Prostate gland (tissue), 2 donors: ENCODE results near the gene MICAL3.

Experiments
- POLR2A ChIP-seq: fragments of 450-650 bp; IDR thresholded peaks from one replicate; pipeline ENCODE4 v1.6.1; 2016; ENCODE audit warnings: antibody characterized with exemption, mild to moderate bottlenecking
- TF ChIP-seq, protein P1 (sequence below), 4 experiments: fragments of 200-600 bp in 2 of 4; fragments of 450-650 bp in 2 of 4; sonication (generic) in 2 of 4; IDR thresholded peaks; 1 replicate in 3 of 4; 2 replicates in 1 of 4; pipeline ENCODE4 v1.5.1; 2016 to 2019; ENCODE audit warnings: antibody characterized with exemption in 4 of 4, mild to moderate bottlenecking in 2 of 4, moderate library complexity in 2 of 4

DNA sequence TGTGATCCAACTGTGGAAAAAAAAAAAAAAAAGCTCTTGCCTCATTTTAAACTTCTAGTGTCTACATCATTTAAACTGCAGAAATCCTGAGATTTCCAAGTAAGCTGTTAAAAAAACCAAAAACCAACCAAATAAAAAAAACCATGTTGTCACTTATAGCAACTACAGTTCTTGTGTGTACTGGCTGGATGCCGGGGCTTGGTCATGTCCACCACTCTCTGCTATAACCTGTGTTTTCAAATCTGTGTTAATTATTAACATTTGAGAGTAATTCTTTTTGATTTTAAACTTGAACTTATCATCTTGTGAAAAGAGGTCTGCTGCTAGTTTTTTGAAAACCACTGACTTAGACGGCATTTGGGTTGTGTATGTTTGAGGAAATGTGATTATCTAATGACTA, 217.9 kb downstream of the MICAL3 start:
- TF ChIP-seq, protein P1, sequence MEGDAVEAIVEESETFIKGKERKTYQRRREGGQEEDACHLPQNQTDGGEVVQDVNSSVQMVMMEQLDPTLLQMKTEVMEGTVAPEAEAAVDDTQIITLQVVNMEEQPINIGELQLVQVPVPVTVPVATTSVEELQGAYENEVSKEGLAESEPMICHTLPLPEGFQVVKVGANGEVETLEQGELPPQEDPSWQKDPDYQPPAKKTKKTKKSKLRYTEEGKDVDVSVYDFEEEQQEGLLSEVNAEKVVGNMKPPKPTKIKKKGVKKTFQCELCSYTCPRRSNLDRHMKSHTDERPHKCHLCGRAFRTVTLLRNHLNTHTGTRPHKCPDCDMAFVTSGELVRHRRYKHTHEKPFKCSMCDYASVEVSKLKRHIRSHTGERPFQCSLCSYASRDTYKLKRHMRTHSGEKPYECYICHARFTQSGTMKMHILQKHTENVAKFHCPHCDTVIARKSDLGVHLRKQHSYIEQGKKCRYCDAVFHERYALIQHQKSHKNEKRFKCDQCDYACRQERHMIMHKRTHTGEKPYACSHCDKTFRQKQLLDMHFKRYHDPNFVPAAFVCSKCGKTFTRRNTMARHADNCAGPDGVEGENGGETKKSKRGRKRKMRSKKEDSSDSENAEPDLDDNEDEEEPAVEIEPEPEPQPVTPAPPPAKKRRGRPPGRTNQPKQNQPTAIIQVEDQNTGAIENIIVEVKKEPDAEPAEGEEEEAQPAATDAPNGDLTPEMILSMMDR (IDR thresholded peaks at IDR 0.05), result no peak
- TF ChIP-seq POLR2A, result no peak
